ENCODE results near the gene CAPN5.

DNA sequence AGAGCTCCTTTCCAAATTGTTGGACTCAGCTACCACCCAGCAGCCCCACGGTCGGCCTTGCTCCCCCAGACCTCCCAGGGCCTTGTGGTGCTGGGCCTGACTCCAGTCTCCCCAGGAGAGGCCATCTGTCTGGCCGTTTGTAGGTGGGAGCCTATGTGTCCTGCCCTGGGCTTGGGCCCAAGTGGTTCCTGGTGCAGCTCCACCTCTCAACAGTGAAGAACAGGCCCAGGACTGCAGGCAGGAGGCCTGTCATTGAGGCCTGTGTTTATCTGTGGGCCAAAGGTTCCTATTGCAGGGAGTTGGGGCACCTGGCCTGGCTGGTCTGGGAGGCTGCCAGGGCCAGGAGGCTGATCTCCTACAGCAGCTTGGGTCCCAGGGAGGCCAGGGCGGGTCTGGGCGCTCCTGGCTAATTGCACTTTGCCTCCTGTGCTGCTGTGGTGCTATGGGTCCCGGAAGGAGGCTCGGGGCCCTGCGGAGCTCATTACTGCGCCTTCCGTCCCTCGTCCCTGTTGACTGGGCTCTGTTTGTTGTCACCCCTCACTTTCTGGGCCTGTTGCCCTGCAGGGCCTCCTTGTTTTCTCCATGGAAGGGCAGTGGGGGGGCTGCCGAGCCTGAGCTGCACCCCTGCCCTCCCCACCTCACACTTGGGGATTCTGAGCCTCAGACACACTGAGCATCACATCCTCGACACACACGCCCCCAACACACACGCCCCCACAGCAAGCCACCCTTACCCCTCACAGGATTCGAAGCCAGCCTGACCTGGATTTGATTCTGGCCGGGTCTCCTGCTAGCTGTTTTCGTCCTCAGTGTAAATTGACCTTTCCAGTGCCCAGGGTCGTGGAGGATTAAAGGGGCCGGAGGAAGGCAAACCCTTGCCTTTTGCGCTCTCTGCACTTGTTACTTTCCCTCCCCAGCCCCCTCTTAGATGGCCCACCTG is 29.1 kb downstream of the CAPN5 start:
- TF ChIP-seq, protein P1, sequence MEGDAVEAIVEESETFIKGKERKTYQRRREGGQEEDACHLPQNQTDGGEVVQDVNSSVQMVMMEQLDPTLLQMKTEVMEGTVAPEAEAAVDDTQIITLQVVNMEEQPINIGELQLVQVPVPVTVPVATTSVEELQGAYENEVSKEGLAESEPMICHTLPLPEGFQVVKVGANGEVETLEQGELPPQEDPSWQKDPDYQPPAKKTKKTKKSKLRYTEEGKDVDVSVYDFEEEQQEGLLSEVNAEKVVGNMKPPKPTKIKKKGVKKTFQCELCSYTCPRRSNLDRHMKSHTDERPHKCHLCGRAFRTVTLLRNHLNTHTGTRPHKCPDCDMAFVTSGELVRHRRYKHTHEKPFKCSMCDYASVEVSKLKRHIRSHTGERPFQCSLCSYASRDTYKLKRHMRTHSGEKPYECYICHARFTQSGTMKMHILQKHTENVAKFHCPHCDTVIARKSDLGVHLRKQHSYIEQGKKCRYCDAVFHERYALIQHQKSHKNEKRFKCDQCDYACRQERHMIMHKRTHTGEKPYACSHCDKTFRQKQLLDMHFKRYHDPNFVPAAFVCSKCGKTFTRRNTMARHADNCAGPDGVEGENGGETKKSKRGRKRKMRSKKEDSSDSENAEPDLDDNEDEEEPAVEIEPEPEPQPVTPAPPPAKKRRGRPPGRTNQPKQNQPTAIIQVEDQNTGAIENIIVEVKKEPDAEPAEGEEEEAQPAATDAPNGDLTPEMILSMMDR (conservative IDR thresholded peaks at IDR 0.05; ENCODE audit: low read length), result no peak
- TF ChIP-seq EZH2phosphoT487 (IDR thresholded peaks at IDR 0.05; ENCODE audit: borderline replicate concordance), result no peak
